Lower leg skin (tissue), 3 donors: ENCODE measurements around the gene KDM2B.

Source experiments
- POLR2A ChIP-seq, 2 donors: fragments of 450-650 bp; IDR thresholded peaks; one replicate each; pipeline ENCODE4 v1.6.1; 2016 to 2017; ENCODE audit warnings: antibody characterized with exemption in 2 of 2, mild to moderate bottlenecking in 1 of 2, moderate library complexity in 1 of 2
- TF ChIP-seq, protein P1 (sequence below), 3 donors: fragments of 450-650 bp; IDR thresholded peaks; one replicate each; pipeline ENCODE4 v1.5.1; 2016; ENCODE audit warnings: antibody characterized with exemption in 3 of 3, mild to moderate bottlenecking in 3 of 3, moderate library complexity in 2 of 3

GRCh38 chr12:121452985-121453360 is 127.8 kb downstream of the KDM2B start:
- TF ChIP-seq, protein P1, sequence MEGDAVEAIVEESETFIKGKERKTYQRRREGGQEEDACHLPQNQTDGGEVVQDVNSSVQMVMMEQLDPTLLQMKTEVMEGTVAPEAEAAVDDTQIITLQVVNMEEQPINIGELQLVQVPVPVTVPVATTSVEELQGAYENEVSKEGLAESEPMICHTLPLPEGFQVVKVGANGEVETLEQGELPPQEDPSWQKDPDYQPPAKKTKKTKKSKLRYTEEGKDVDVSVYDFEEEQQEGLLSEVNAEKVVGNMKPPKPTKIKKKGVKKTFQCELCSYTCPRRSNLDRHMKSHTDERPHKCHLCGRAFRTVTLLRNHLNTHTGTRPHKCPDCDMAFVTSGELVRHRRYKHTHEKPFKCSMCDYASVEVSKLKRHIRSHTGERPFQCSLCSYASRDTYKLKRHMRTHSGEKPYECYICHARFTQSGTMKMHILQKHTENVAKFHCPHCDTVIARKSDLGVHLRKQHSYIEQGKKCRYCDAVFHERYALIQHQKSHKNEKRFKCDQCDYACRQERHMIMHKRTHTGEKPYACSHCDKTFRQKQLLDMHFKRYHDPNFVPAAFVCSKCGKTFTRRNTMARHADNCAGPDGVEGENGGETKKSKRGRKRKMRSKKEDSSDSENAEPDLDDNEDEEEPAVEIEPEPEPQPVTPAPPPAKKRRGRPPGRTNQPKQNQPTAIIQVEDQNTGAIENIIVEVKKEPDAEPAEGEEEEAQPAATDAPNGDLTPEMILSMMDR (IDR thresholded peaks at IDR 0.05) = no peak
- TF ChIP-seq POLR2A (IDR thresholded peaks at IDR 0.05) = no peak
